HG03342 (cell line): Measurements from ENCODE around the gene GPAT2.
"Not testable (repeated sequence)": the region's sequence is repeated elsewhere in the genome, so short reads cannot be mapped to it uniquely, and the experiment has no call there.

ENCODE experiments used
- ATAC-seq: cut with Tn5 transposase; IDR thresholded peaks from one replicate; pipeline ENCODE4 v1.9.1; 2021; ENCODE audit warnings: mild to moderate bottlenecking, moderate library complexity; ENCODE audit not compliant: unreplicated experiment

GPAT2 gene

DNA sequence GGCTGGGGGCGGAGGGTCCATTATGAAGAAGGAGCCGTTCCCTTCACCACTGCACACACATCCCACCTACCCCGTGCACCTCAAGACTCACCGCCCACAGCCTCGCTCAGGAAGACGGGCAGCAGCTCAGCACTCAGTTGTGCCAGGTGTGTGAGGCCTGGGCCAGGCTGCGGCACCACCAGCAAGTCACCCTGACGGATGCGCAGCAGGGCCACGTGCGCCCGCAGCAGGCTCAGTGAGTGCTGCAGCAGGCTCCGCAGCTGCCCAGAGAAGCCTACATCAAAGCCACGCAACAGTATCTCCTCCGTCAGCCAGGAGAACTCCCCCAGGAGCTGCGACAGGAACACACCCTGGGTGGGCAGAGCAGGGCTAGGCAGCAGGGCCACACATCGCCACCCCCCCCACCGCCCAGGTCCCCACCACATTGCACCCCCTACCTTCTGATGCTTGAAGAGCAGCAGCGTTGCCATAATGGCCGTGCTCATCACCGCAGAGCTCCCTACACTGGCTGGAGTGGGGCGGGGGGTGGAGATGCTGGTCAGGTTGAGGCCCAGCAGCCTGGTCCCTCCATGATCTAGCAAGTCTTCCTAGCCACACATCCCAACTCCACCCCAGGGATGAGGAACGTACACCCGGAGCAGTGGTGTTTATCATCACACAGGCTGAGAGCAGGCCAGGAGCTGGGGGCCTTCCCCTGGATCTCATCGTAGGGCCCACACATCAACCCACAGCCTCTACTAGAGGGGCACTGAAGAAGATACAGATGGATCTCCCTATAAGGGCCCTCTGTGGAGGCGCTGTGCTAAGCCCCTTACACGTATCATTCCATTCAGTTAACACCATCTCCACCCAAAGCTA is 10.2 kb downstream of the GPAT2 start:
- ATAC-seq, result no peak

- not testable (repeated sequence) for ATAC-seq
These were observed 11.0 kb downstream of the GPAT2 start for GRCh38 chr2:96023701-96024100.

GRCh38 chr2:96022701-96023447 is 11.8 kb downstream of the GPAT2 start:
- ATAC-seq, result peak; percentile 78

- ATAC-seq, result not testable (repeated sequence)
These were observed 12.6 kb downstream of the GPAT2 start for GRCh38 chr2:96022126-96022525.

DNA sequence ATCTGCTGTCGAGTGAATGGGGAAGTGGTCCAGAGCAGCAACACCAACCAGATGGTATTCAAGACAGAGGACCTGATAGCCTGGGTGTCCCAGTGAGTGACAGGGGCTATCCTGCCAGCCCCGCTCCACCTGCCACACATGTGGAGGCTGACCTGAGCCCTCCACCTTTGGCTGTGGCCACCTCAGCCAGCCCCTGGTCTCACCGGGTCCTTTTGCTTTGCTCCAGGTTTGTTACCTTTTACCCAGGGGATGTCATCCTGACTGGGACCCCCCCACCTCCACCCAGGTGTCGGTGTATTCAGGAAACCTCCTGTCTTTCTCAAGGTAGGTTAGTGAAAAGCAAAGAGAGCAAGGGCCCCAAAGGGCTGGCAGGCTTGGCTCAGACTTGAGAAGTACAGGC is 13.6 kb downstream of the GPAT2 start:
- not testable (repeated sequence) for ATAC-seq

DNA sequence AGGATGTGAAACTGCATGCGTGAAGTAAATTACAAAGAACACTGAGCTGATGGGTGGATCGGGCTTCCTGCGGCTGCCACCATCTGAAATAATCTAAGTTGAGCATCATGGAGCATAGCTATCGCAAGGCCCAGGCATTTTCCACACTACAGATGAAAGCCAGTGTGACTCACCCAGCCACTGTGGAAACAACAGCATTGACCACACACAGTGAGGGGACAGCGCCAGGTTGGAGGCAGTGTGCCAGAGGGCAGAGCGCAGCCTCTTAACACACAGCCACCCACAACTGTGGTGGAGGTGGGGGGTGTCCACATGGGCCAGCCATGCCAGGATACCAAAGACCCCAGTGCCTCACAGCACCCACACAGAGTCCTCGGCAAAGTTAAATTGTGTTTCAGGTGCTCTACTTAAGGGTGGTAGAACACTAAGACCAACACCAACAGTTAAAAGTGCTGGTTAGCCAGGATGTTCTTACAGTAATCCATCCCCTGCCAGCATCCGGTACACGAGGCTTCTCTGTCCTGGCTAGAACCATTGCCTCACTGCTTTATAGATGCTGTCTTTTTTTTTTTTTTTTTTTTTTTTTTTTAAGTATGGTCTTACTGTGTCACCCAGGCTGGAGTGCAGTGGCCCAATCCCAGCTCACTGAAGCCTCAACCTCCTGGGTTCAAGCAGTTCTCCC is 14.7 kb downstream of the GPAT2 start:
- not testable (repeated sequence) for ATAC-seq

DNA sequence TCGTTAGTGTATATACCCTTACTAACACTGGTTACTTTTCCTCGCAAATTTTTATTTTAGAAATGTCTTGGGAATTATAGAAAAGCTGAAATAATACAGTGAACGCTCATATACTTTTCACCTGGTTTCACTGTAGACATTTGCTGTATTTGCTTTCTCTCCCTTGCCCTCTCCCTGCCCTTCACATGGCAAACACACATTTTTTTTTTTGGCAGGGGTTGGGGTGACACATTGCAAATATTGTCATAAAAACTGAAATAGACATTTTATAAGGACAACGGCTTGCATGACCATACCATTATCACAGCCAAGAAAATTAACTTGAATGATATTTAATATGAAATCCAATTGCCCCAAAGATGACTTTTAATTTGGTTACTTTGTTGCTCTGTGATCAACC is 18.4 kb downstream of the GPAT2 start:
- ATAC-seq, result not testable (repeated sequence)

GRCh38 chr2:96012792-96013264 is 21.9 kb downstream of the GPAT2 start:
- ATAC-seq, result not testable (repeated sequence)

DNA sequence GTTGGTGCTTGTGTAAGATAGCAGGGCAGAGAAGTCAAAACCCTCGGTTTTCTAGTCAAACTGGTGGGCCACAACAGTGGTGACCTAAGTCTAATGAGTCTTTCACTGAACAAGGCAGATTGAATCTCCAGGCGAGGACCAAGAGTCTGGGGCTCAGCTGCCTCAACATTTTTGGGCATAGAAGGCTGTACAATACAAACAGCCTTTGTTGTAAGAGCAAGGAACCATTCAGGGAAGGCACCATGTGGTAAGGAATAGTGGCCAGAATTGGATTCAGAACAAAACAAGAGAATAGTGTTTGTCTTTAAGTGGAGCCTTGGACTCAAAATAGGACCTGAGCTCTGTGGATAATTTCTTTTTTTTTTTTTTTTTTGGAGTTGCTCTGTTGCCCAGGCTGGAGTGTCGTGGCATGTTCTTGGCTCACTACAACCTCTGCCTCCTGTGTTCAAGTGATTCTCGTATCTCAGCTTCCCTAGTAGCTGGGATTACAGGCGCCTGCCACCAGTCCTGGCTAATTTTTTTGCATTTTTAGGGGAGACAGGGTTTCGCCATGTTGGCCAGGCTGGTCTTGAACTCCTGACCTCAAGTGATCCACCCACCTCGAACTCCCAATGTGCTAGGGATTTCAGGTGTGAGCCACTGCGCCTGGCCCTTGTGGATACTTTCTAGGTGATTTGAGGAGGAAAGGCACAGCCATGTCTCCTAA is 22.5 kb downstream of the GPAT2 start:
- not testable (repeated sequence) for ATAC-seq

DNA sequence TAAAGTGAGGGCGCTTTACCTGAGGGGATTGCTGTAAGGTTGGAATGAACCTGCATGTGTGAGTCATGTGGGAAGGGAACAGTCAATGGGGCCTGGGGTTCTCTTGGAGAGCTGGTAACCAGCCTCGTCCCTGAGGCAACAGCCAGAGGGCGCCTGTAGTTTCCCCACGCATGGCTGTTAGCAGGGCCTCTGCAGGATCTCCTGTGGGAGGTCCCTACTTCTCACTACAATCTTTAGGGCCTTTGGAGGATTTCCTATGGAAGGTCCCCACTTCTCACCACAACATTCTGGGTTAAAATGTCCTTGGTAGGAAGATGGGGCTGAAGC is 23.6 kb downstream of the GPAT2 start:
- peak; percentile 25 for ATAC-seq

GRCh38 chr2:96010320-96011128 is 24.2 kb downstream of the GPAT2 start:
- ATAC-seq, result peak; percentile 95

GRCh38 chr2:96009833-96010232 is 24.9 kb downstream of the GPAT2 start:
- ATAC-seq, result not testable (repeated sequence)

- not testable (repeated sequence) for ATAC-seq
These were observed 26.7 kb downstream of the GPAT2 start for GRCh38 chr2:96008051-96008450.

GRCh38 chr2:96006248-96006647 is 28.5 kb downstream of the GPAT2 start:
- ATAC-seq, result not testable (repeated sequence)

GRCh38 chr2:95992520-95993272 is 42.0 kb downstream of the GPAT2 start:
- ATAC-seq, result not testable (repeated sequence)

DNA sequence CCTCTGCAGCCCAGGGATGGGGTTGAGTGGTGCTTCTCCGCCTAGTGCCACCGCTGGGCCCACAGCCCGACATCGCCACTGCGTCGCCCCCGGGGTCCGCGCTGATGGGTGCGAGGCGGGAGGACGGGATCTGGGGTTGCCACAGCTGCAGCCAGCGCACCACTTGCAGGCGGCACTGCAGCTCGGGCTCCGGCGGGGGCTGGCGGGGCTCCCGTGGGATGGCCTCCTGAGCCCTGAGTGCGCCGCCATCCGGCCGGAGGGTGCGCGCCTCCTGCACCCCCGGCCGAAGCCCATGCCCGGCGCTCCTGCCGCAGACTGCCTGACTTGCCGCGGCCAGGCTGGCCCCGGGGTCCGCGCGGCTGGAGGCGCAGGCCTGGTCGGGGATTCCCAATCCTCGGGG is 42.6 kb downstream of the GPAT2 start:
- peak; percentile 31 for ATAC-seq

GRCh38 chr2:95991351-95992094 is 43.2 kb downstream of the GPAT2 start, which contains the start of gene ANKRD36C:
Gene ANKRD36C, minus strand, starts transcription at chr2:95991824. Its CDS starts 116 bp downstream, at chr2:95991708.
- peak; percentile 95 for ATAC-seq

- ATAC-seq, result not testable (repeated sequence)
These were observed 43.8 kb downstream of the GPAT2 start for GRCh38 chr2:95990884-95991283.
